Thyroid gland (tissue), 4 donors: ENCODE measurements around the gene SLC8A1.

Experiments used
- CTCF ChIP-seq, 6 experiments: fragments of 200-600 bp in 3 of 6; fragments of 450-650 bp in 3 of 6; sonication (generic) in 3 of 6; IDR thresholded peaks; one replicate each; pipeline ENCODE4 v1.5.1; 2016 to 2019; ENCODE audit warnings: antibody characterized with exemption in 6 of 6, mild to moderate bottlenecking in 2 of 6, inconsistent platforms in 1 of 6, moderate library complexity in 1 of 6
- POLR2A ChIP-seq, 2 donors: fragments of 450-650 bp; IDR thresholded peaks; one replicate each; pipeline ENCODE4 v1.6.1; 2017; ENCODE audit warnings: antibody characterized with exemption in 2 of 2, mild to moderate bottlenecking in 2 of 2, moderate library complexity in 1 of 2

GRCh38 chr2:40321016-40321623 lies 130.8 kb downstream of the SLC8A1 start:
- no peak for TF ChIP-seq CTCF (IDR thresholded peaks at IDR 0.05)
- TF ChIP-seq POLR2A (IDR thresholded peaks at IDR 0.05), result no peak
